Colonic mucosa (tissue), 4 donors: ENCODE results near the gene EPS8L3. TPM values are rescaled to one million over a fixed set of nuclear protein-coding genes. Genes with fewer than 3 reads are reported as not detected.
A peak's percentile ranks its signal among the peaks of the same experiment; 100 is the strongest.

Source experiments
- DNase-seq: peaks from one replicate; pipeline ENCODE4 v3.0.0-alpha.2; 2020
- H3K27ac ChIP-seq: fragments of 200-600 bp; one replicate; pipeline ENCODE4 v1.8.0; 2021
- H3K27me3 ChIP-seq: fragments of 200-600 bp; one replicate; pipeline ENCODE4 v1.8.0; 2021
- H3K36me3 ChIP-seq: fragments of 200-600 bp; one replicate; pipeline ENCODE4 v1.8.0; 2021
- H3K4me1 ChIP-seq: fragments of 200-600 bp; one replicate; pipeline ENCODE4 v1.8.0; 2021; ENCODE audit warnings: mild to moderate bottlenecking
- H3K4me3 ChIP-seq: fragments of 200-600 bp; one replicate; pipeline ENCODE4 v1.8.0; 2021
- H3K9ac ChIP-seq, 2 donors: one replicate each; pipeline ENCODE4 v1.7.0; 2013; ENCODE audit warnings: control low read depth in 2 of 2, low read depth in 2 of 2, low read length in 2 of 2
- H3K9me3 ChIP-seq: fragments of 200-600 bp; one replicate; pipeline ENCODE4 v1.8.0; 2021
- CTCF ChIP-seq: fragments of 200-600 bp; IDR thresholded peaks from one replicate; pipeline ENCODE4 v1.8.0; 2022; ENCODE audit warnings: antibody characterized with exemption, mild to moderate bottlenecking
- intact Hi-C: fragments of 100-400 bp; cut with DNase I; formaldehyde crosslinking; loops from one replicate; pipeline ENCODE4 v1.14.1; 2022
- total RNA-seq, 2 donors: library from RNA; stranded (reverse); fragmentation: NEBNext Ultra II Directional in 1 of 2; extraction: Animal tissue kit (Norgen Biotek cat#: 25700) in 1 of 2; gene quantifications; one replicate each; pipeline ENCODE4 v1.2.1, GENCODE V29; 2021
- donor health status: healthy.
- donor health status: DM: no; HTN: no; CAD: no.
- donor health status: DM: no; HTN: no; CAD: no.

EPS8L3 gene
- total RNA-seq, 2 donors from 2014 or later, result 283 to 290 TPM

- no peak overlapping the region for H3K27ac ChIP-seq
- no peak for TF ChIP-seq CTCF
- H3K9me3 ChIP-seq, result no peaks in the 10 kb centered on the region
- intact Hi-C loops, result loop anchor here (2.0 to 5.0 kb wide), 3 partner anchors 55 to 232 kb away; no protein-coding TSS in a partner anchor
- H3K9ac ChIP-seq, result no peak overlapping the region
- no peak overlapping the region for H3K4me3 ChIP-seq
- no peak for DNase-seq
- H3K36me3 ChIP-seq, result no peaks in the 10 kb centered on the region
- H3K4me1 ChIP-seq, result no peaks in the 10 kb centered on the region
- no peaks in the 10 kb centered on the region for H3K27me3 ChIP-seq
These were observed 10.3 kb upstream of the EPS8L3 start for GRCh38 chr1:109773900-109774485.

- H3K4me3 ChIP-seq, result no peak overlapping the region
These were observed 9.6 kb upstream of the EPS8L3 start for GRCh38 chr1:109773203-109773899.

GRCh38 chr1:109772658-109773202 lies 9.0 kb upstream of the EPS8L3 start:
- no peak for TF ChIP-seq CTCF
- DNase-seq, result no peak
- H3K9me3 ChIP-seq, result no peaks in the 10 kb centered on the region
- intact Hi-C loops, result loop anchor here (2.0 to 5.0 kb wide), 3 partner anchors 54 to 230 kb away; no protein-coding TSS in a partner anchor
- no peaks in the 10 kb centered on the region for H3K27me3 ChIP-seq
- H3K9ac ChIP-seq, result no peak overlapping the region
- H3K36me3 ChIP-seq, result no peaks in the 10 kb centered on the region
- no peaks in the 10 kb centered on the region for H3K4me1 ChIP-seq
- H3K4me3 ChIP-seq, result no peak overlapping the region
- no peak overlapping the region for H3K27ac ChIP-seq

More at GRCh38 chr1:109773203-109773899, 9.6 kb upstream of the EPS8L3 start:
- Histone ChIP-seq H3K9me3 (no peaks in the 10 kb centered on the region), H3K9ac (no peak overlapping the region), H3K27ac (no peak overlapping the region), H3K4me1 (no peaks in the 10 kb centered on the region), H3K27me3 (no peaks in the 10 kb centered on the region), H3K36me3 (no peaks in the 10 kb centered on the region)
- peak; percentile 75 for TF ChIP-seq CTCF
- DNase-seq, result peak; percentile 87
- intact Hi-C loops, result loop anchor here (2.0 to 5.0 kb wide), 3 partner anchors 55 to 231 kb away; no protein-coding TSS in a partner anchor

- no peak for TF ChIP-seq CTCF
- no peaks in the 10 kb centered on the region for H3K36me3 ChIP-seq
- H3K4me1 ChIP-seq, result no peaks in the 10 kb centered on the region
- no peak overlapping the region for H3K4me3 ChIP-seq
- intact Hi-C loops, result loop anchor here (2.0 to 5.0 kb wide), 3 partner anchors 53 to 230 kb away; no protein-coding TSS in a partner anchor
- H3K9me3 ChIP-seq, result no peaks in the 10 kb centered on the region
- no peak for DNase-seq
- no peak overlapping the region for H3K9ac ChIP-seq
- no peak overlapping the region for H3K27ac ChIP-seq
- no peaks in the 10 kb centered on the region for H3K27me3 ChIP-seq
These were observed 8.3 kb upstream of the EPS8L3 start for GRCh38 chr1:109771712-109772657.
